ENCODE results near the gene OSBP2. TPM values are rescaled to one million over a fixed set of nuclear protein-coding genes. Genes with fewer than 3 reads are reported as not detected.

OSBP2 gene
- total RNA-seq, 6 experiments from 2014 or later, result 0.31 to 3.4 (median 0.93) TPM

GRCh38 chr22:30925667-30926066, 231.0 kb downstream of the OSBP2 start:
- no peaks in the 10 kb centered on the region for H3K9me3 ChIP-seq
- intact Hi-C loops (cut with DNase I), result loop anchor here (10.0 kb wide), 2 partner anchors 161 to 301 kb away; no protein-coding TSS in a partner anchor
- H3K4me3 ChIP-seq, result no peak overlapping the region
- peaks cover 0 to 3% (median 0%) of the 10 kb centered on the region in 4 donors for H3K4me1 ChIP-seq
- ATAC-seq (no peak), DNase-seq (peak in 1 of 3 donors; percentile 31)
- no peaks in the 10 kb centered on the region for H3K27me3 ChIP-seq
- H3K36me3 ChIP-seq, result peaks cover 0 to 39% (median 11%) of the 10 kb centered on the region in 4 donors
- 80% methylated on average over 1 of the region's 5 CpGs for WGBS (ENCODE audit: insufficient coverage, low coverage, low lambda C conversion rate, missing lambda C conversion rate)
- no peak overlapping the region for H3K27ac ChIP-seq
- TF ChIP-seq POLR2A (IDR thresholded peaks at IDR 0.05), result no peak
- TF ChIP-seq, protein P1, sequence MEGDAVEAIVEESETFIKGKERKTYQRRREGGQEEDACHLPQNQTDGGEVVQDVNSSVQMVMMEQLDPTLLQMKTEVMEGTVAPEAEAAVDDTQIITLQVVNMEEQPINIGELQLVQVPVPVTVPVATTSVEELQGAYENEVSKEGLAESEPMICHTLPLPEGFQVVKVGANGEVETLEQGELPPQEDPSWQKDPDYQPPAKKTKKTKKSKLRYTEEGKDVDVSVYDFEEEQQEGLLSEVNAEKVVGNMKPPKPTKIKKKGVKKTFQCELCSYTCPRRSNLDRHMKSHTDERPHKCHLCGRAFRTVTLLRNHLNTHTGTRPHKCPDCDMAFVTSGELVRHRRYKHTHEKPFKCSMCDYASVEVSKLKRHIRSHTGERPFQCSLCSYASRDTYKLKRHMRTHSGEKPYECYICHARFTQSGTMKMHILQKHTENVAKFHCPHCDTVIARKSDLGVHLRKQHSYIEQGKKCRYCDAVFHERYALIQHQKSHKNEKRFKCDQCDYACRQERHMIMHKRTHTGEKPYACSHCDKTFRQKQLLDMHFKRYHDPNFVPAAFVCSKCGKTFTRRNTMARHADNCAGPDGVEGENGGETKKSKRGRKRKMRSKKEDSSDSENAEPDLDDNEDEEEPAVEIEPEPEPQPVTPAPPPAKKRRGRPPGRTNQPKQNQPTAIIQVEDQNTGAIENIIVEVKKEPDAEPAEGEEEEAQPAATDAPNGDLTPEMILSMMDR (IDR thresholded peaks at IDR 0.05), result no peak

DNA sequence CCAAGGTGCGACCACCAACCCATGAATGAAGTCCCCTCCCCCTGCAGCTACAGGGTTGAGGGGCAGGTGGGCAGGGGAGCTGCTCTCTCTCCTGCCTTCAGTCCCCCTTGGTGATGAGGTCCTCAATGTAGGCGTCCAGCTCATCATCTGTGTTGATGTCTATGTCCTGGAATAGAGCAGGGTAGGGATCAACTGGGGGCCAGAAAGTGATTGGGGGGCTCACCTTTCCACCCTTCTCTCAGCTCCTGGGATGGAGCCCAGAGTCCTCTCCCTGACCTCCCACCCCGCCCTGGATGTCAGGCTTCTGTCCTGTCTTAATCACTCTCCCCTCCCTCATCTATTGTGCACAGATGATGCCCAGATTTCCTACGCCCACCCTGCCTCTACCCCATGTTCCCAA, 232.0 kb downstream of the OSBP2 start:
- no peaks in the 10 kb centered on the region for H3K27me3 ChIP-seq
- TF ChIP-seq, protein P1 (IDR thresholded peaks at IDR 0.05), result no peak
- no peak for TF ChIP-seq POLR2A (IDR thresholded peaks at IDR 0.05)
- WGBS (ENCODE audit: insufficient coverage, low coverage, low lambda C conversion rate, missing lambda C conversion rate), result 89% methylated on average over 4 of the region's 4 CpGs
- intact Hi-C loops (cut with DNase I), result loop anchor here (10.0 kb wide), 2 partner anchors 162 to 302 kb away; no protein-coding TSS in a partner anchor
- ATAC-seq, result no peak
- no peaks in the 10 kb centered on the region for H3K9me3 ChIP-seq
- no peaks in the 10 kb centered on the region for H3K4me1 ChIP-seq
- no peak overlapping the region for H3K4me3 ChIP-seq
- DNase-seq, result peak in 1 of 3 donors; percentile 37
- H3K36me3 ChIP-seq, result peaks cover 0 to 49% (median 16%) of the 10 kb centered on the region in 4 donors
- no peak overlapping the region for H3K27ac ChIP-seq

DNA sequence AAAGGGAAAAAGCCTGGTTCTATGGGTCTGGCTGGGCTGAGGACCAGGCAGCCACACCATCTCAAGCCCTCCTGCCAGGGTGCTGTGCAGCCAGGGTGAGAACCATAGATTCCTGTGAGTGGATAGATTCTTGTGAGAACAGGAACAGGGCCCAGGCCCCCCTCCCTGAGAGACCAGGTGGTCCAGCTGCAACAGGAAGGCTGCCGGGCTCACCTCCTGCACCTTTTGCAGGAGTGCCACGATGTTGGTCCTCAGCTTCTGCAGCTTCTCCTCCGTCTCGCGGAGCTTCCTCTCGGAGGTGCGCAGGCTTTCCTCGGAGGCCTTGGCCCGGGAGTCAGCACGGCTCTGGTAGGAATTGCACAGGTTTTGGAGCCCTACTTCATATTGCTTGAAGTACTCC, 233.1 kb downstream of the OSBP2 start:
- H3K36me3 ChIP-seq, result peaks cover 0 to 60% (median 23%) of the 10 kb centered on the region in 4 donors
- no CpG with 5 or more reads among the region's 10 CpGs for WGBS (ENCODE audit: insufficient coverage, low coverage, low lambda C conversion rate, missing lambda C conversion rate)
- H3K4me1 ChIP-seq, result no peaks in the 10 kb centered on the region
- H3K9me3 ChIP-seq, result no peaks in the 10 kb centered on the region
- ATAC-seq (no peak), DNase-seq (peak in 1 of 3 donors; percentile 33)
- intact Hi-C loops (cut with DNase I), result loop anchor here (10.0 kb wide), 2 partner anchors 163 to 303 kb away; no protein-coding TSS in a partner anchor
- no peak overlapping the region for H3K4me3 ChIP-seq
- H3K27me3 ChIP-seq, result no peaks in the 10 kb centered on the region
- TF ChIP-seq POLR2A (IDR thresholded peaks at IDR 0.05), result no peak
- TF ChIP-seq, protein P1 (IDR thresholded peaks at IDR 0.05), result no peak
- H3K27ac ChIP-seq, result no peak overlapping the region

DNA sequence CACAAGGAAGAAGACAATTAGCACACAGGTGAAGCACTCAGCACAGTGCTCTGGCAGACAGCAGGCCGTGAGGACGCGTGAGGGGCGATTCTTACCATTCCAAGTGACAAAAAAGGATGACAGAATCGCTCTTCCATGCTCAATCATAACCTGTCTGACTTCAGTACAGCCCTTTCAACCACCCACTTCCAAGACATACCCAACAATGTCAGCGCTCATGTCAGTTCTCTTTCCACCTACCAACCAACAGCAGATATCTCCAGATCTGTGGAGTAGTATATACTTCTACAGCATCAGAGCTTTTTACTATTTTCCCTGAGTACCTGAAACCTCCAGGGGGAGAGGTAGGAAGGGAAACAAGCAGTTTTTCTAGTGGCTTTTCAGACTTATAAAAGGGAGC, 233.7 kb downstream of the OSBP2 start:
- DNase-seq, result no peak

More for the DNA sequence above, 233.7 kb downstream of the OSBP2 start:
- no peak overlapping the region for H3K27ac ChIP-seq
- 100% methylated on average over 1 of the region's 6 CpGs for WGBS (ENCODE audit: insufficient coverage, low coverage, low lambda C conversion rate, missing lambda C conversion rate)
- intact Hi-C loops (cut with DNase I), result loop anchor here (10.0 kb wide), 2 partner anchors 164 to 304 kb away; no protein-coding TSS in a partner anchor
- no peaks in the 10 kb centered on the region for H3K9me3 ChIP-seq
- no peak overlapping the region for H3K4me3 ChIP-seq
- H3K36me3 ChIP-seq, result peaks cover 0 to 66% (median 26%) of the 10 kb centered on the region in 4 donors
- no peak for TF ChIP-seq POLR2A (IDR thresholded peaks at IDR 0.05)
- TF ChIP-seq, protein P1 (IDR thresholded peaks at IDR 0.05), result no peak
- no peak for ATAC-seq
- H3K27me3 ChIP-seq, result no peaks in the 10 kb centered on the region
- H3K4me1 ChIP-seq, result no peaks in the 10 kb centered on the region

Data from right lobe of liver (tissue), 6 donors.